DMS114 treated with DMSO at 0.1 percent for 48 hours (cell line): Measurements from ENCODE around the gene TNFSF12.

ENCODE experiments used
- DNase-seq: peaks from one replicate; lab custom pipeline; 2025; ENCODE audit not compliant: unreplicated experiment; lab: John Stamatoyannopoulos, UW

TNFSF12 gene

DNA sequence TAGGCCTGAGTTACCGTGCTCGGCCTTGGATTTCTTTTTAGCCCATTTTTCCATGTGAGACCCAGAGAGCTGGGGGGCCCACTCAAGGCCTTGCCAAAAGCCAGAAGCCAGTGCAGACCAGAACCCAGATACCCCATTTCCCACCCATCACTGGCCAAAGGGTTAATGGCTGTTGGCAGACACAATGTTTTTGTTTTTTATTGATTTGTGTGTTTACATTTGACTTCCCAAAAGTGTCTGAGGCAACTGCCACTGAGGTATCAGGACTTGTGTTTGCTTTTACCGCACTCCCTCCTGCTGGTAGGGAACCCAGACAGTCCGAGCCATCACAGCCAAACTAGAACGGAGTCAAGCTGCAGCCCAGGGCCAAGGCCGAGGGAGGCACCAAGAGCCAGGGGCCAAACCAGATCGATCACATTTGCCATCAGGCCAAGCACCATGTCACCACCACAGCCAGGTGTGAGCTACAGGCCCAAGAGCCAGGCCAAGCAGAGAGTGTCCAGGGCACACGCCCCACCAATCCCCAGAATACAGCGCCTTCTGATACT is 7.7 kb upstream of the TNFSF12 start:
- DNase-seq, result no peak

DNA sequence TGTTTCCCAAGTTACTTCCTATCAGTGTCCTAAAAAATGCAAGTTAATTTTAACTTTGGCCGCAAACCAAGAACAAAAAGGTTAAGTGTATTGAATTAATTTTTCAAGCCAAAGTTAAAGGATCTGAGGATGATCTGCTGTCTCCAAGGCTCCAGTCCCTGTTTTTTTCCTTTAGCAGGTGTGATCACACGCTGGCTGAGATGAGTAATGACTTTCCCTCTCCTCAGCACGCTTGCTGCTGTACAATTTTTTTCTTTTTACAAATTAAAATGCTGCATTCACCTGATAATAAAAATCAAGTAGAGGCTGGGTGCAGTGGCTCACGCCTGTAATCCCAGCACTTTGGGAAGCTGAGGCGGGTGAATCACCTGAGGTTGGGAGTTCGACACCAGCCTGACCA is 3.9 kb upstream of the TNFSF12 start:
- no peak for DNase-seq

DNA sequence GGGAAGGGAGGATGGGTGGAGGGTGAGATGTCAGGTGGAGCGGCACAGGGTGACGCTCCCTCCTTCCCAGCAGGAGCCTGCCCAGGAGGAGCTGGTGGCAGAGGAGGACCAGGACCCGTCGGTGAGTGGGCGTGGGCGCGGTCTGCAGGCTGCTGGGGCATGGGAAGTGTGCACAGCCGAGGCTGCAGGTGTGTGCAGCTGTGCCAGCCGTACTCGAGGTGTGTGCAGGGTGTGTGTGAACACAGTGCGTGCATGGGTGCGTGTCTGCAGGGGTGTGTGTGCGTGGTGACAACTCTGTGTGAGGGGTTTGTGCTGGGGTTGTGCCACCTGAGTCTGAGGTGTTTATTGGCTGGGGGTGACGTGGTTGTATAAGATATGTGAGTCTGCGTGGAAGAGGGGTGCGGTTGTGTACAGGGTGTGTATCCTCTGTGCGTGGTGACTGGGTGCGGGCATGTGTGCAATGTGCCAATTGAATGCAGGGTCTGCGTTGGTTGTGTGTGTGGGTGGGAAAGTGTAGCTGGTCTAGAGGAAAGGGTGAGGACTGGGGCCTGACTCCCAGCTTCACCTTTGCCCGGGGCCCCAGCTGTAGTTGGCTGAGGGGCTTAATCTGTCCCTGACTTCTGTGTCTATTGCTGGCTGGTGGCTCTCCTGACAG is 670 bp downstream of the TNFSF12 start:
- no peak for DNase-seq

- DNase-seq, result no peak
Measured at GRCh38 chr17:7550344-7550743, 1.5 kb downstream of the TNFSF12 start.

DNA sequence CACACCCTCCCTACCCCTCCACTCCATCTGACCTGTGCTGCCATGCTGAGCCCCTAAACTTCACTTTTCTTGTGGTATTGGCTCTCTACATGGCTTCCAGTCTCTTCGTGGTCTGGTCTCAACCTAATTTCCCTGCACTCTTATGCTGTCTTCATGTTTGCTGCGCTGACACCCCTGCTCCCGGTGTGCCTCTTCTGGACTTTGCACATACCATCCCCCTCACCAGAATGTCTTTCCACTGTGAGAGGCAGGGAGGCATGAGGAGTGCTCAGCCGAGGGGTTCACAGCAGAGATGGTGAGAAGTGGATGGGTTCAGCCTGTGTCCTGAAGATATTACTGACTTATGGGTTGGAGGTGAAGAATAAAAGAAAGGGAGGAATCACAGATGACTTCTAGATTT is 2.5 kb downstream of the TNFSF12 start:
- DNase-seq, result no peak

DNA sequence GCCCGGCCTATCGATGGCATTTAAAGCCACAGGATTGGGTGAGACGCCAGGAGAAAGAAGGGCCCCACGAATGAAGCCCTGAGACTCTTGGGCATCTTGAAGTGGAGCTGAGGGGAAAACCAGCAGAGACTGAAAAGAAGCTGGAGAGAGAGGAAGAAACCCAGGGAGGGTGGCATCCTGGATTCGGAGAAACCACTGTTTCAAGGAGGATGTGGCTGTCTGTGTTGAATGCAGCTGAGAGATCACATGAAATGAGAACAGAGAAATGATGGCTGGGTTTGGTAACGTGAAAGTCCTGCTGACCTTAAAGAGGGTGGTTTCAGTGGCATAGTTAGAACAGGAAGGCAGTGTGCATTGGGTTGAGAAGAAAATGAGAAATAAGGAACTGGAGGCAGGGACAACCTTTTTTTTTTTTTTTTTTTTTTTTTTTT is 3.8 kb downstream of the TNFSF12 start:
- no peak for DNase-seq

- no peak for DNase-seq
Measured at GRCh38 chr17:7553356-7553755, 4.5 kb downstream of the TNFSF12 start.

GRCh38 chr17:7555320-7555948 is 6.6 kb downstream of the TNFSF12 start:
- no peak for DNase-seq

DNA sequence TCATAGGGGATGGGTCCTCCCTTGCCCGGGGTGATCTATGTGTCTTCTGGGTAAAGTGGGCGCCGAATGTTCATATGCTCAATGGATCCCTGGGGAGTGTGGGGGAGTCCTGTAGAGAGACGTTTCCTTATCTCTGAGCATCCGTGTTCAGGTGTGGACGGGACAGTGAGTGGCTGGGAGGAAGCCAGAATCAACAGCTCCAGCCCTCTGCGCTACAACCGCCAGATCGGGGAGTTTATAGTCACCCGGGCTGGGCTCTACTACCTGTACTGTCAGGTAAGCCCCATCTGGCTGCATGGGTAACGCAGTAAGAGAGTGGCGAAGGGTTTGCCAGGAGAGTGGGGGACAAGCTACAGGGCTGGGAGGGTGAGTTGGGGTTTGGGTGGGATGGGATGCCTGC is 7.8 kb downstream of the TNFSF12 start:
- no peak for DNase-seq

- no peak for DNase-seq
Measured at GRCh38 chr17:7557147-7557764, 8.4 kb downstream of the TNFSF12 start.

GRCh38 chr17:7557775-7558543 is 9.1 kb downstream of the TNFSF12 start:
- DNase-seq, result no peak

DNA sequence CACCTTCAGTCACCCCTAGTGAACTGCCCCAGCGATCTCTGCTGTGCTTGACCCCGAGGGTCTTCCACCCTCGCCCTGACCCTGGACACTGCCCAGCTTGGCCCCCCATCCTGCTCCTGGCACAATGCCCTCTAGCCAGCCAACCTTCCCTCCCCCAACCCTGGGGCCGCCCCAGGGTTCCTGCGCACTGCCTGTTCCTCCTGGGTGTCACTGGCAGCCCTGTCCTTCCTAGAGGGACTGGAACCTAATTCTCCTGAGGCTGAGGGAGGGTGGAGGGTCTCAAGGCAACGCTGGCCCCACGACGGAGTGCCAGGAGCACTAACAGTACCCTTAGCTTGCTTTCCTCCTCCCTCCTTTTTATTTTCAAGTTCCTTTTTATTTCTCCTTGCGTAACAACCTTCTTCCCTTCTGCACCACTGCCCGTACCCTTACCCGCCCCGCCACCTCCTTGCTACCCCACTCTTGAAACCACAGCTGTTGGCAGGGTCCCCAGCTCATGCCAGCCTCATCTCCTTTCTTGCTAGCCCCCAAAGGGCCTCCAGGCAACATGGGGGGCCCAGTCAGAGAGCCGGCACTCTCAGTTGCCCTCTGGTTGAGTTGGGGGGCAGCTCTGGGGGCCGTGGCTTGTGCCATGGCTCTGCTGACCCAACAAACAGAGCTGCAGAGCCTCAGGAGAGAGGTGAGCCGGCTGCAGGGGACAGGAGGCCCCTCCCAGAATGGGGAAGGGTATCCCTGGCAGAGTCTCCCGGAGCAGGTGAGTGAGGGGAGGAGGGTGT is 9.9 kb downstream of the TNFSF12 start, which contains the start of gene TNFSF13:
TSS of gene TNFSF13 (plus strand) at position 207 of the 776 bp plus-strand sequence. CDS start at position 497, 290 bp downstream.
- DNase-seq, result no peak

DNA sequence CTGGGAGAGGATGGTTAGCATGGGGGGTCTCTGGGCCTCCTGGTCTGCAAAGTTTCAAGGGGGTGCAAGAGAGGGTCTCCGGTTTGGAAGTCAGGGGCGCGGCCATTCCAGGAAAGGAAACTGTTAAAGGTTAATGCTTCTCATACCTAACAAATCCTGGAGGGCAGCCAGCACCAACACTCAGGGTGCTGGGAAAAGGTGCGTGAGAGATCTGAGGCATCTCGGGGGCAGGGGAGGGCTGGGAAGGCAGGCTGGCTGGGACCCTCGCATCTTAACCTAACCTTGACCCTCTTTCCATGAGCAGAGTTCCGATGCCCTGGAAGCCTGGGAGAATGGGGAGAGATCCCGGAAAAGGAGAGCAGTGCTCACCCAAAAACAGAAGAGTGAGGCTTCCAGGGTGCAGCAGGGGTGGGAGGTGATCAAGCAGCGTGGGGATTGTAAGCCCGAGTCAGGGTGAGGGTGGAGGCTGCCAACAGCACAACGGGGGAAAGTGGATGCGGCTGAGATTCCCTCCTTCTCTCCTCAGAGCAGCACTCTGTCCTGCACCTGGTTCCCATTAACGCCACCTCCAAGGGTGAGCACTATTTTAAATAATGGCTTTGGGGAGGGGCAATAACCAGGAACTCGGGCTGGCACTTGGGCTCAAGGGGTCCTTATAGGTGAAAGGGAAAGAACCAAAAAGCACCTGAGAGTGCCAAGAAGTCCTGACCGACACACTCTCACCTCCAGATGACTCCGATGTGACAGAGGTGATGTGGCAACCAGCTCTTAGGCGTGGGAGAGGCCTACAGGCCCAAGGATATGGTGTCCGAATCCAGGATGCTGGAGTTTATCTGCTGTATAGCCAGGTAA is 10.7 kb downstream of the TNFSF12 start:
- no peak for DNase-seq

DNA sequence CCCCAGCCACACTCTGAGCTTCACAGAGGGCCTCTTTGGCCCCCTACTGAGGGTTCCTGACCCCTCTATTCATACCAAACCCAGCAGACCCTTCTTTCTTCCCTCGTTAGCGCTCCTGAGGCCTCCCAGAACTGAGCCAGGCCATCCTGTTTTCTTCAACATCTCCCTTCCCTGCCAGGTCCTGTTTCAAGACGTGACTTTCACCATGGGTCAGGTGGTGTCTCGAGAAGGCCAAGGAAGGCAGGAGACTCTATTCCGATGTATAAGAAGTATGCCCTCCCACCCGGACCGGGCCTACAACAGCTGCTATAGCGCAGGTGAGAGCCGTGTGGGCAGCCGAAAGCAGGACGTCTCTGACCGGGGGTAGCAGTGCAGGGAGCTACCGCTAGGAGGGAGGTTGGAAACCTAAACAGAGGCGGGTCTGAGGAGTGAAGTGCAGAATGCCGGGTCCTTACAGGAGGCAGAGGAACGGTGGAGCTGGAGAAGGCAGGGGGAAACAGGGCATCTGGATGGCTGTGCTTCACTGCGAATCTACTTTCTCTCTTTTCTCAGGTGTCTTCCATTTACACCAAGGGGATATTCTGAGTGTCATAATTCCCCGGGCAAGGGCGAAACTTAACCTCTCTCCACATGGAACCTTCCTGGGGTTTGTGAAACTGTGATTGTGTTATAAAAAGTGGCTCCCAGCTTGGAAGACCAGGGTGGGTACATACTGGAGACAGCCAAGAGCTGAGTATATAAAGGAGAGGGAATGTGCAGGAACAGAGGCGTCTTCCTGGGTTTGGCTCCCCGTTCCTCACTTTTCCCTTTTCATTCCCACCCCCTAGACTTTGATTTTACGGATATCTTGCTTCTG is 11.5 kb downstream of the TNFSF12 start:
- peak; percentile 39 for DNase-seq

DNA sequence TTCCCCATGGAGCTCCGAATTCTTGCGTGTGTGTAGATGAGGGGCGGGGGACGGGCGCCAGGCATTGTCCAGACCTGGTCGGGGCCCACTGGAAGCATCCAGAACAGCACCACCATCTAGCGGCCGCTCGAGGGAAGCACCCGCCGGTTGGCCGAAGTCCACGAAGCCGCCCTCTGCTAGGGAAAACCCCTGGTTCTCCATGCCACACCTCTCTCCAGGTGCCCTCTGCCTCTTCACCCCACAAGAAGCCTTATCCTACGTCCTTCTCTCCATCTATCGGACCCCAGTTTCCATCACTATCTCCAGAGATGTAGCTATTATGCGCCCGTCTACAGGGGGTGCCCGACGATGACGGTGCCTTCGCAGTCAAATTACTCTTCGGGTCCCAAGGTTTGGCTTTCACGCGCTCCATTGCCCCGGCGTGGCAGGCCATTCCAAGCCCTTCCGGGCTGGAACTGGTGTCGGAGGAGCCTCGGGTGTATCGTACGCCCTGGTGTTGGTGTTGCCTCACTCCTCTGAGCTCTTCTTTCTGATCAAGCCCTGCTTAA is 12.2 kb downstream of the TNFSF12 start:
- DNase-seq, result peak; percentile 67

- peak; percentile 60 for DNase-seq
Measured at GRCh38 chr17:7561589-7562207, 12.8 kb downstream of the TNFSF12 start, which contains the start of gene SENP3. SENP3 (plus strand) TSS chr17:7561919; CDS start chr17:7563077, 1,158 bp downstream.

- DNase-seq, result no peak
Measured at GRCh38 chr17:7562208-7562605, 13.3 kb downstream of the TNFSF12 start.
